Suprapubic skin (tissue), 4 donors: ENCODE measurements around the gene ING2.

Source experiments
- CTCF ChIP-seq, 2 donors: fragments of 200-600 bp in 1 of 2; fragments of 450-650 bp in 1 of 2; sonication (generic) in 1 of 2; IDR thresholded peaks; one replicate each; pipeline ENCODE4 v1.5.1; 2016 to 2019; ENCODE audit warnings: antibody characterized with exemption in 2 of 2, mild to moderate bottlenecking in 1 of 2, moderate library complexity in 1 of 2
- POLR2A ChIP-seq, 2 donors: fragments of 450-650 bp; IDR thresholded peaks; one replicate each; pipeline ENCODE4 v1.6.1; 2017; ENCODE audit warnings: antibody characterized with exemption in 2 of 2, mild to moderate bottlenecking in 2 of 2, moderate library complexity in 2 of 2
- POLR2AphosphoS5 ChIP-seq, 3 donors: sonication (generic); formaldehyde crosslinking; IDR thresholded peaks; one replicate each; pipeline ENCODE4 v1.6.1; 2017; ENCODE audit warnings: antibody characterized with exemption in 3 of 3

- no peak for TF ChIP-seq POLR2A (IDR thresholded peaks at IDR 0.05)
- no peak for TF ChIP-seq POLR2AphosphoS5 (IDR thresholded peaks at IDR 0.05)
- no peak for TF ChIP-seq CTCF (IDR thresholded peaks at IDR 0.05)
Observed at GRCh38 chr4:183527326-183527725, 22.5 kb downstream of the ING2 start.
